ENCODE measurements around the gene TOLLIP.
A peak's percentile ranks its signal among the peaks of the same experiment; 100 is the strongest.
"Not testable (repeated sequence)": the region's sequence is repeated elsewhere in the genome, so short reads cannot be mapped to it uniquely, and the experiment has no call there.

The TOLLIP gene

DNA sequence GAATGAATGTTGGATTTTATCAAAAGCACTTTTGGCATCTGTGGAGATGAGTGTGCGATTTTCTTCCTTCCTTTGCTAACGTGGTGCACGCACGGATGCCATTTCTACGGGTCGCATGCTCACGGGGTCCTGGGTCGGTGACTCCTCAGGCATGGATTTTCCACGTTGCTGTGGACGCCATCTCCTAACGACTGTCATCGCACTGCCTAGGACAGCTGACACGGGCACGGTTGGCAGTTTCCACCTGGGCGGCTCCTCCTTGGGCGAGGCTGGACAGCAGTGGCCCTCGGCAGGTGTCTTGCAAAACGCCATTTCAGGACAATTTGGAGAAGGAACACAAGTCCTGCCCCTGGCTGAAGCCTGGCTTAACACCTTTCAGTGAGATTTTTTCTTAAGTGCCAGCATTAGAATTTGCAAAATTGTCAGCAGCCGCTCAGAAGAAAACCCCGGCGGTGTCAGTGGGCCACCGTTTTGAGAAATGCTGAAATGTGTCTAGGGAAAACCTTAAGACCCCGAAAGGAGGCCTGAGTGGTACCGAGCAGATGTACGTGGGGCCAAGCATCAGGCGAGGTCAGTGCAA, 34.7 kb upstream of the TOLLIP start:
- no peak for DNase-seq (ENCODE audit: extremely low read depth in 1 of 2, low read depth in 1 of 2)

DNA sequence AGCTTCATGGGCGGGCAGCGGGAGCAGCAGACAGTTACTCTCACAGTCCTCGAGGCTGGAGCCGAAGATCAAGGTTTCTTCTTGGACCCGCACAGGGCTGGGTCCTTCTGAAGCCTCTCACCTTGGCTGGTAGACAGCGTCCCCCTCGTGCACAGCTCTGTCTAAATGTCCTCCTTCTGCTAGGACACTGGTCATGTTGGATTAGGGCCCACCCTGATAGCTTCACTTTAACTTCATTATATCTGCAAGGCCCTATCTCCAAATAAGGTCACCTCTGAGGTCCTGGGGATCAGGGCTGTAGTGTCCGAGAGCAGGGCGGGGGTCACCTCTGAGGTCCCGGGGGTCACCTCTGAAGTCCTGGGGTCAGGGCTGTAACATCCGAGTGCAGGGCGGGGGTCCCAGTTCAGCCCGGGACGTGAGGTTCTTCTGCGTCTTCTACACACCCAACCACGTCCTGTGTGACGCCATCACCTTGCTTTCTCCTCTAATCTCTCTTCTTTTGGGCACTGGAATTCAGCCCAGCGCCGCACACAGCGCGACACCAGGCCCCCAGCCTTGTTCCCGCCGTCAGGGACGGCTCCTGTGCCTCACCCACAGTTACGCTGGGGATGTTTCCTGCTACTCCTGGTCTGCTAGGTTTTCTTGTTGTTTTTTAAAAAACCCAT, 34.1 kb upstream of the TOLLIP start:
- no peak for DNase-seq (ENCODE audit: extremely low read depth in 1 of 2, low read depth in 1 of 2)

DNA sequence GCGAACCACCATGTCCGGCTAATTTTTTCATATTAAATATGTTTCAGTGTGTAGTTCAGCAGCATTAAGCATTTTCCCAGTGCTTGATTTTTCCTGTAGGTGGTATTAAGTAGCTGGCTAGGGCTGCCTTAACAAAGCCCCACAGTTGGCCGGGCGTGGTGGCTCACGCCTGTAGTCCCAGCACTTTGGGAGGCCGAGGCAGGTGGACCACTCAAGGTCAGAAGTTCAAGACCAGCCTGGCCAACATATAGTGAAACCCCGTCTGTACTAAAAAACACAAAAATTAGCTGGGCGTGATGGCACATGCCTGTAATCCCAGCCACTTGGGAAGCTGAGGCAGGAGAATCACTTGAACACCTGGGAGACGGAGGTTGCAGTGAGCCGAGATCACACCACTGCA, 33.5 kb upstream of the TOLLIP start:
- no peak for DNase-seq (ENCODE audit: extremely low read depth in 1 of 2, low read depth in 1 of 2)

DNA sequence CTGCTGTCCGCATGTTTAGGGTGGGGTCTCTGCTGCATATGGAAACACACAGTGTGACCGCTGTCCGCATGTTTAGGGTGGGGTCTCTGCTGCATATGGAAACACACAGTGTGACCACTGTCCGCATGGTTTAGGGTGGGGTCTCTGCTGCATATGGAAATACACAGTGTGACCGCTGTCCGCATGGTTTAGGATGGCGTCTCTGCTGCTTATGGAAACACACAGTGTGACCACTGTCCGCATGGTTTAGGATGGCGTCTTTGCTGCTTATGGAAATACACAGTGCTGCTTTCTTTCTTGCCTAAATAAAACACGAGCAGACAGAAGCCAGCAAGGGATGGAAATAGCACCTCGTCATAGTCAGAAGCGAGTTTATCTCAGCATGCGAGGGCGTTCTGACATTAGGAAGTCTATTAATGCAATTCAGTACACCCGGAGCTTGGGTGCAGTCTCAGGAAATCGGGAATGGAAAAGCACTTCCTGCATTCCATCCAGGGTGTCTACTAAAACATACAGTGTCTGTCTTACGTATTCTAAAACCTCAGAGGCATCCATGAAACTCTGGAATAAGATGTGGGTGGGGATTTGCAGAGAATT, 32.6 kb upstream of the TOLLIP start:
- no peak for DNase-seq (ENCODE audit: extremely low read depth in 1 of 2, low read depth in 1 of 2)

DNA sequence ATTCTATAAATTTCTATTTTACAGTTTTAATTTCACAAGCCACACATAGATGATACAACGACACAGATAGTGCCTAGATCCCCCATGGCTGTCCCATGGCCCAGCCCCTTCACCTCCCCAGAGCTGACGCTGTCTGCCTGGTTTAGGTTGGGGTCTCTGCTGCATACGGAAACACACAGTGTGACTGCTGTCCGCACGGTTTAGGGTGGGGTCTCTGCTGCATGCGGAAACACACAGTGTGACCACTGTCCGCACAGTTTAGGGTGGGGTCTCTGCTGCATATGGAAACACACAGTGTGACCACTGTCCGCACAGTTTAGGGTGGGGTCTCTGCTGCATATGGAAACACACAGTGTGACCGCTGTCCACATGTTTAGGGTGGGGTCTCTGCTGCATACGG, 31.8 kb upstream of the TOLLIP start:
- not testable (repeated sequence) for DNase-seq (ENCODE audit: extremely low read depth in 1 of 2, low read depth in 1 of 2)

DNA sequence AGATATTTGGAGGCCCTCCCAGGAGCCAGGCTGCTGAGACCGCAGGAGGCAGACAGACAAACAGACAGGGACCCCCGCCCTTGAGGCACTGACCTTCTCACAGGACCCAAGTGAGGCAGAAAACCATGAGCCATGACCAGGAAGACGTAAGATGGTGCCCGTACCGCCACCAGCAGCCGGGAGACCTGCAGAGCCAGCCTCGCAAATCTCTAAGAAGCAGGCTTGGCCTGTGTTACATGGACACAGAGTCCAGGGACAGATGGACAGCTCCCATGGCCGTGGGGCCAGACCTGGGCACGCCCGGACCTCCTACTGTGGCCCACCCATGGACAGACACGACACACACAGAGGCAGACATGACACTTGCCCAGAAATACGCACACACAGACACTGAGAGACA, 30.7 kb upstream of the TOLLIP start:
- DNase-seq (ENCODE audit: extremely low read depth in 1 of 2, low read depth in 1 of 2): no peak

DNA sequence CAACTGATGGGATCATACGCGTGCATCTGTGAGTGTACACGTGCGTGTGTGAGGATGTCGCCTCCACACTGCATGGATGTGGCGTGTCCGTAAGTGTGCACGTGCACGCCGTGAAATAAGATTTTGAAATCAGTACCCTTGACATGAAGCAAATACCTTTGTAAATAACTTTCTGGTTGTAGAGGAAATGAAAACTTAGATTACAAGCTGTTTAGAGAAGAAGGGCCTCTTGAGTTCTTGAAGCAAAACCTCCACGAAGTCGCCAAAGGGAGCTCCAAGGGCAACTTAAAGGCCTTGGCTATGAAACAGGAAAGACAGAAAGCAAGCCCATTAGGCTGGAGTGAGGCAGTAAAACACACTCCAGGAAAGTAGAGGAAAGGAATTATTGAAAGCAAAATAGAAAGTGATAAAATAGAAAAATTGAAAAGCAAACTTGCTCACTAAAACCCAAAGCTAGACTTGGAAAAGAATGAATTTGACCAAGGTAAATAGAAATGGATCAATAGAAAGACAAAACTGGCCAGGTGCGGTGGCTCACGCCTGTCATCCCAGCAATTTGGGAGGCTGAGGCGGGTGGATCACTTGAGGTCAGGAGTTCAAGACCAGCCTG, 29.7 kb upstream of the TOLLIP start:
- no peak for DNase-seq (ENCODE audit: extremely low read depth in 1 of 2, low read depth in 1 of 2)

DNA sequence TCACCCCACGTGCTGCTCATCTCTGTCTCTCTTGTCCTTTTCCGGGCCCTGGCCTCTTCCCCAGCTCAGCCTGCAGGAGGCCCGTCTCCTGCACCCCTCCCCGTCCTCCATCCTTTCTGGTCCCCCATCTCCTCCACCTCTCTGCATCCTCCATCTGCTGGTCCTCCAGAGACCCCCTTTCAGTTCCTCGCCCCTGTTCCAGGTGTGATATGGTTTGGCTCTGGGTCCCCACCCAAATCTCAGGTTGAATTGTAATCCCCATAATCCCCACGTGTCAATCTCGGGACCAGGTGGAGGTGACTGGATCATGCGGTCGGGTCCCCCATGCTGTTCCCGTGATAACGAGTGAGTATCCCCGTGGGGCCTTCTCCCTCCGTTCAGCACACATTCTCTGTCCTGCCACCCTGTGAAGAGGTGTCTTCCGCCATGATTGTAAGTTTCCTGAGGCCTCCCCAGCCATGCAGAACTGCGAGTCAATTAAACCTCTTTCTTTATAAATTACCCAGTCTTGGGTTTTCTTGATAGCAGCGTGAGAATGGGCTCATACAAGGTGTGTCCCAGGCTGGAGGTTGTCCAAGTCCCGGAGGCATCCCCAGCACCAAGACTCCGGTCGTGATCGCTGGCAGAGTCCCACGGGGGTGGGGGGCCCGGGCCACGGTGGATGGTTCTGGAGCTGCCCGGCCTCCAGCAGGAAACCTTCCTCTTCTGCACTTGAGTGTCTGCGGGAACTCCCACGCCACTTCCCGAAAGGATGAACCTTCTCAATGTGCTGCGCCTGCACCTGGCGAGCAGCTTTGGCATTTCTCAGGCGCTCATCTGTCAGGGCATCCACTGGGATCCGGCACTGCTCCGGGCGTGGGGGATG, 29.0 kb upstream of the TOLLIP start:
- DNase-seq (ENCODE audit: extremely low read depth in 1 of 2, low read depth in 1 of 2): no peak

DNA sequence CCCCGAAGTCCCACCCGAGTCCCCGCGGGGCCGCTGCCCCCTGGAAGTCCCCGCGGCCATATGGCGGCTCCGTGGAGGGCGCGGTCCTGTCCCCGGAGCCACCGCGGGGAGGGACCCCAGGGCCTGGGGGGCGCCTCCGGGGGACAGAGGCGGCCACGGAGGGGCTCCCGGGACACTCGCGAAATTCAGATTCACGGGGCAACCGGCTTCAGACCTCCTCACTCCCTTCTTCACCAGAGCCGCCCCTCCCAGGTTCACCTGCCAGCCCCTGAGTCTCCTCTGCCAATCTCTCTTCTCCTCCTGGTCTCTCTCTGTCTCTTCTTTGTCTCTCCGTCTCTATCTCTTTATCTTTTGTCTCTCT, 28.2 kb upstream of the TOLLIP start:
- DNase-seq (ENCODE audit: extremely low read depth in 1 of 2, low read depth in 1 of 2): no peak

DNA sequence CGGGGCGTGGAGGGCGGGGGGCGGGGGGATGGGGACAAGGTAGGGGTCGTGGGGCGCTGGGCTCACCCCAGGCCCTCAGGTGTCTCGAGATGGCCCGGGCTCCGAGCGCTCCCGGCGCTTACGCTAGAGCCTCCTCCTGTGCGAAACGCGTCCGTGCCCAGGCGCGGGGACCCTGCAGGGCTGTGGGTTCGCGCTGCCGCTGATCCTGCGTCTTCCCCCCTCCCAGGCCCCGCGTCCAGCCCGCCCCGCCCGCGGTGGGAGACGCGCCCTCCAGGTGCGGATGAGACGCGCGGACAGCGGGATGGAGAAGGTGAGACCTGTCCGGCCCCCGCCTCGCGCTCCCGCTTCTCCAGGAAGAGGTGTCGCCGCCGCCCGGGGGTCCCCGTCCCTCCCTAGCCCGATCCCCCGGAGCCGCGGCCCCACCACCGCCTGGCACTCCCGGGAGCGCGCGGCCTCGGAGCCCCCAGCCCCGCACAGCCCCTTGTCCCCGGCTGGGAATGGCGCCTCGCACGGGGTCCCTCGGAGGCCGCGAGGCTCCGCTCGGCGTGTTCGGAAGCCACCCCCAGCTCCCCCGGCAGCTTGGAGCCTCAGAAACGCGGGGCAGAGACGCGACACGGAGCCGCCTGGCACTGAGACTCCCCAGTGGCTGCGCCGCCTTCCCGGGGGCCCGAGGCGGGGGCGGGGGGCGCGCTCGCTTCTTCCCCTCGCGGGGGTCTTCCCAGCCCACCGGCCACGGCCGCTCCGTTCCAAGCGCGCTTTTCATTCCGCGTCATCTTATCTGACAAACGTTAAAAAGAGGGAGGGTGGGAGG, 27.6 kb upstream of the TOLLIP start:
- peak; percentile 11 to 23 for DNase-seq (ENCODE audit: extremely low read depth in 1 of 2, low read depth in 1 of 2)

DNA sequence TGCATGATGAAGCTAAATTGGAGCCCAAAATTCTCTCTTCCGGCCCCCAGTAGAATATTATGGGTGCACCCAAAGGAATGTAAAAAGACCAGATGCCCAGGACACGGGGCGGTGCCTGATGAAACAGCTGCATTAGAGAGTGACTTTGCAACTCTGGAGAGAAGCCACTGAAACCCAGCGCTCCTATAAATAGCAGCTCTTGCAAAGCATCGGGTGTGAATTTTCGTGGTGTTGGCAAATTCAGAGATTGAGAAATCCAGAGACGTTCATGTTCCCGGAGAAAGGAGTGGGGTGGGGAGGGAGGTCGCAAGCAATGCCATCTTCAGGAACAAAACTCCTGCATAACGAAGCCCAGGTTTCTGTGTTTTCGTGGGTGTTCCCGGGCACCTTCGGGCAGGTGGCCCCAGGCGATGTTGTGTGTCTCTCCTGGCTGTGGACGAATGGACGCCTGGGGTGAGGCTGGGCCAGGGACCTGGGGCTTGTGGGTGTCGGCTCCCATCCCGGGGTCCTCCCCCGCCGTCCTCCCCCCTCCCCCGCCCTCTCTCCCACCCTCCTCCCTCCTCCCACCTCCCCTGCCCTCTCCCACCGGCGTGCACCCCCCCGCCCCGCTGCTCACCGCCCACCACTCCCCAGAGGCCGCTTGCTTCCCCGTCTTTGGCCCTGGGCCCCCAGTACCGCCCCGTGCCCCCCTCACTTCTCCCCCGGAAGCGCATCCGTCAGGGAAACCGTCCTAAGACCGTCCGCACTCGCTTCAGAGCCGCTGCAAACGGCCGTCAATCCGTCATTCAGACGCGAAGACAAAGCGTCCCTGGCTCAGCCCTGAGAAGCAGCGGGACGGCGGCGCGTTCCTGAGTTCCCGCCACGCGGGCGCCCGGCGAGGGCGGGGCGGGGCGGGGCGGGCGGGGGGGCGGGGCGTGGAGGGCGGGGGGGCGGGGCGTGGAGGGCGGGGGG, 26.7 kb upstream of the TOLLIP start:
- peak in 1 of 2 donors; percentile 40 for DNase-seq (ENCODE audit: extremely low read depth in 1 of 2, low read depth in 1 of 2)

DNA sequence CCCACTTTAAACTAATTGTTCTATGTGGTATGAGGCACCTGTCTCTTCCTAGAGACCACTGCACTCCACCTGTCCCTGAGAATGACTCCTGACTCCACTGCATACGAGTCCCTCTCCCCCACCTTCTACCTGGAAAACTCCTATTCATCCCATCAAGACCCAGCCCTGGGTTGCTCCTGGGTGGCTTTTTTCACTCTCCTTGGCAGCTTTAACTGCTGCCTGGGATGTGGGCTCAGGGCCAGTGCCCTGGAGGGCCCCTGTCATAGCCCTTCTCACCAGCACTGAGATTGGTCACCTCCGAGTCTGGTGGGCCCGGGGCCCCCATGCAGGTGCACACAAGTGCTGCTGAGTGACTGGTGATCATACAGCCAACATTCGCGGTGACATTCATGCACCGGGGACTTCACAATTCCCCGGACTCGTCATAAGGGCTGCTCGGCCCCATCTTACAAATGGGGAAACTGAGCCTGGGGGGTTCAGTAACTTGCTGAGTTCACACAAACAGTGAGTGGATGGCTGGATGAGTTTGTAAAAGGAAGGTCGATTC, 25.9 kb upstream of the TOLLIP start:
- no peak for DNase-seq (ENCODE audit: extremely low read depth in 1 of 2, low read depth in 1 of 2)

DNA sequence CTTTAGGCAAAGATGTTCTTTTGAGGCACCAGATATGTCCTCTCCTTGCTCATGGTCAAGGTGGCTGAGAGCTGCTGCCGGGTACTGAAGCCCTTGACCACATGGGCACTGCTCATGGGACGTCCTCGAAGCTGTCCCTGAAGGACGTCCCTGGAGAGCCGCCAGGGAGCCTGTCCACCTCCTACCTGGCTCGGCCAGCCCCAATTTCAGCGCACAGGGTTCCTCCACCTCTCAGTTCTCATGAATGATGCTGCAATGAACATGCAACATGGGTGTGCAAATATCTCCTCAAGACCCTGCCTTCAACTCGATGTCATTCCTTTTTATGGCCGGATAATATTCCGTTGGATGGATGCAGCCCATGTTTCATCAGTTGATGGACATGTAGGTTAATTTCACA, 24.4 kb upstream of the TOLLIP start:
- no peak for DNase-seq (ENCODE audit: extremely low read depth in 1 of 2, low read depth in 1 of 2)

DNA sequence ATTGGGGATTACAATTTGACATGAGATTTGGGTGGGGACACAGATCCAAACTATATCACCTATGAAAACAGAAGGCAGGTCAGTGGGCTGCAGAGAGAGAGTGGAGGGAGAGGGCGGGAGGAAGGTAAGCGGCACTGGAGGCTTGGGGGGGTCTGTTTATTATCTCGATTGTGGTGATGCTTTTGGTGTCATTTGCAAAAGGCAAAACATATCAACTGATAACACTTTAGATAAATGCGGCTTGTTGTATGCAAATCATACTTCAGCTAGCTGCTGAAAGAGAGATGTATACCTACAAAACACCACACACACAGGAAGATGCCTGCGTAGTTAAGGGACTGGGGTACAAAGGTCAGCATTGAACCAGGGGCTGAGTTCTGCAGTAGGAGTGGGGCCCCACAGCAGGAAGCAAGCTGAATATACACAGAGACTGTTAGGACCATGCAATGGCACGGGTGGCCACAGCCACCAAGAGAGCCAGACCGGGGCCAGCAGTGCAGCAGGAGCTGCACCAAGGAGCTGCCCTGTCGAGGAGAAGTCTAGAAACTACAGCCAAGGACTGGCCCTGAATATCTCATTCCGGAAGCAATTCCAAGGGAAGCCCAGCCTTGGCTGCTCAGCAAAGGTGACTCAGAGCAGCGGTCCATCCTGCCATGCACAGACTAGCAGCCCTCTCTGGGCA, 23.8 kb upstream of the TOLLIP start:
- no peak for DNase-seq (ENCODE audit: extremely low read depth in 1 of 2, low read depth in 1 of 2)

DNA sequence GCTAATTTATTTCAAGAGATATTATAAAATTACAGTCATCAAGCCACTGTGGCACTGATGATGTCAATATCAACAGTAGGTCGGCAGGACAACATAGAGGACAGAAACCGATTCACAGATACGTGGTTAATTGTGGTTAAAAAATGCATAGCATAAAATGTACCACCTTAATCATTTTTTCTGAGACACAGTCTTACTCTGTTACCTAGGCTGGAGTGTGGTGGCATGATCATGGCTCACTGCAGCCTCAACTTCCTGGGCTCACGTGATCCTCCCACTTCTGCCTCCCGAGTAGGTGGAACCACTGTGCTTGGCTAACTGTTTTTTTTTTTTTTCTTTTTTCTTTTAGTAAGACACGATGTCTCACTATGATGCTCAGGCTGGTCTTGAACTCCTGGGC, 21.0 kb upstream of the TOLLIP start:
- DNase-seq (ENCODE audit: extremely low read depth in 1 of 2, low read depth in 1 of 2): no peak

DNA sequence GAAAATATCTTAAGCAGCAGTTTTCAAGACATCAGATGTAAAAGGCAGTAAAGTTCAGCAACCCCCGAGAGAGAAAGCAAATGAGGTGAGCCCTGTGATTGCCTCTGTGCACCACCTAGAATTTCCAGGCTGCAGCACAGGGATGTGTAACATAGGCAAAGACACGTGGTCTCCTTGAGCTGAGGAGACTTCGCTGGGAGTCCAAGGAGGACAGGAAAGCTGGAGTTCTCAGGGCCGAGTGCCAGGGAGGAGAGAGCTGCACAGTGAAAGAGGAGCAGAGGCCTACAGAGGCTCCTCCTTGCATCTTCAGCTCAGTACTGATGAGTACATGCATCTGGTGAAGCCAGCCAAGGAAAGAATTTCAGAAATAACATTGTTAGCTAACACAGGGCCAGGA, 17.6 kb upstream of the TOLLIP start:
- DNase-seq (ENCODE audit: extremely low read depth in 1 of 2, low read depth in 1 of 2): no peak

DNA sequence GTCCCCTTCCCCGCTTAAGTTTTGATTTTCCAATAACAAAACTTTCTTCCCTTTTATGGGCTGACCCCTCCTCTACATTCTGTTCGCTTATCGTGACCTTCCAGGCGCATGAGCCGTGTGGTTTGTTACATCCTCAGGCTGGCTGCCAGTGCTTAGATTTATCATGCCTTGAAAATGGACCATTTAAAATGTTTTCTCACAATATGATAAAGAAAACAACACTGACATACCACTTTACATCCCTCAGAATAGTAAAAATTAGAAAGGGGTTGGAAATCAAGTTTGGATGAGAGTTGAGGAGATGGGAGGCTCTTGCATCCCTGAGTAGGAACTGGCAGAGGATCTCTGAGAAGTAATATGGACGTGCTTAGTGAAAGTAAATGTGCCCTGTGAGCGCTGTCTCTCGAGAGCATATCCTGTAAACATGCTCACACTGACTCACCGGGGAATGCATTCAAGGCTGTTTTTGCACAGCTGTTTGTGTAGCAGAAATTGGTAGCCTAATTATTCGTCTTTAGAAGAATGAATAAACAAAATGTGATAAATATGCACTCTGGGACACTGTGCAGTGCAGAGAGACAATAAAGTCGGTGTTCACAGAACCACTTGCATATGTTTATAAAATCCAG, 17.1 kb upstream of the TOLLIP start:
- DNase-seq (ENCODE audit: extremely low read depth in 1 of 2, low read depth in 1 of 2): no peak

DNA sequence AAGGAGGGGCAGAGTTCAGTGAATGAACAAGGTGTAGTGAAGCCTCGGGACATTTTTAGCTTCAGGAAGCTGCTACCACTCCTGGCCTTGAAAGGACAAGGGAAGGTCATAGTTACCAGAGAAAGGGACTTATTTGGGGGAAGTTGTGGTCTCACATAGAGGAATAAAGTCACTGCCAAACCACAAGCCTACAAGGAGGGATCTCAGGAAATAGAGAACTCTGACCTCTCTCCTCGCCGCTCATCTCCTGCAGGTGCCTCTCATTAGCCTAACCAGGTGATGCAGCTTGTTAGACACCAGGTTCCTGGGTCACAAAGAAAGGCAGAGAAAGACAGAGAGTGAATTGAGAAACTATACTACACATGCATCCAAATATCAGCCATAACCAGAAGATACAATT, 14.3 kb upstream of the TOLLIP start:
- DNase-seq (ENCODE audit: extremely low read depth in 1 of 2, low read depth in 1 of 2): no peak

All from activated CD8-positive, alpha-beta memory T cell treated with anti-CD3 and anti-CD28 coated beads for 1 hour (primary cell).